ENCODE results near the gene ERBB3. TPM values are rescaled to one million over a fixed set of nuclear protein-coding genes. Genes with fewer than 3 reads are reported as not detected.

ERBB3 gene
- total RNA-seq, 4 donors from 2014 or later = 13.9 to 25.0 (median 19.0) TPM

- Histone ChIP-seq H3K36me3 (peaks cover 28 to 36% (median 34%) of the 10 kb centered on the region in 4 donors), H3K27ac (replicated peaks in 1 of 4) (peak overlapping the region; percentile 87 to 90 (median 88)), H3K9me3 (no peaks in the 10 kb centered on the region), H3K4me1 (peaks cover 16 to 33% (median 28%) of the 10 kb centered on the region in 4 donors), H3K27me3 (no peaks in the 10 kb centered on the region), H3K4me3 (peak overlapping the region; percentile 67 to 91 (median 72))
- whole genome bisulfite sequencing = 2% methylated on average over 16 of the region's 40 CpGs
- intact Hi-C loops (cut with DNase I) = loop anchor here (5.0 kb wide), 2 partner anchors 58 to 108 kb away; partner anchors contain the start of gene SUOX
- no peak for DNase-seq (ENCODE audit: extremely low spot score)
- TF ChIP-seq, protein P1, sequence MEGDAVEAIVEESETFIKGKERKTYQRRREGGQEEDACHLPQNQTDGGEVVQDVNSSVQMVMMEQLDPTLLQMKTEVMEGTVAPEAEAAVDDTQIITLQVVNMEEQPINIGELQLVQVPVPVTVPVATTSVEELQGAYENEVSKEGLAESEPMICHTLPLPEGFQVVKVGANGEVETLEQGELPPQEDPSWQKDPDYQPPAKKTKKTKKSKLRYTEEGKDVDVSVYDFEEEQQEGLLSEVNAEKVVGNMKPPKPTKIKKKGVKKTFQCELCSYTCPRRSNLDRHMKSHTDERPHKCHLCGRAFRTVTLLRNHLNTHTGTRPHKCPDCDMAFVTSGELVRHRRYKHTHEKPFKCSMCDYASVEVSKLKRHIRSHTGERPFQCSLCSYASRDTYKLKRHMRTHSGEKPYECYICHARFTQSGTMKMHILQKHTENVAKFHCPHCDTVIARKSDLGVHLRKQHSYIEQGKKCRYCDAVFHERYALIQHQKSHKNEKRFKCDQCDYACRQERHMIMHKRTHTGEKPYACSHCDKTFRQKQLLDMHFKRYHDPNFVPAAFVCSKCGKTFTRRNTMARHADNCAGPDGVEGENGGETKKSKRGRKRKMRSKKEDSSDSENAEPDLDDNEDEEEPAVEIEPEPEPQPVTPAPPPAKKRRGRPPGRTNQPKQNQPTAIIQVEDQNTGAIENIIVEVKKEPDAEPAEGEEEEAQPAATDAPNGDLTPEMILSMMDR (IDR thresholded peaks at IDR 0.05) = no peak
- TF ChIP-seq POLR2AphosphoS5 (IDR thresholded peaks at IDR 0.05) (no peak), EP300 (IDR thresholded peaks at IDR 0.05) (no peak), POLR2A (IDR thresholded peaks at IDR 0.05; ENCODE audit: low read depth) (no peak)
Measured at GRCh38 chr12:56104815-56105608, 25.0 kb downstream of the ERBB3 start.

DNA sequence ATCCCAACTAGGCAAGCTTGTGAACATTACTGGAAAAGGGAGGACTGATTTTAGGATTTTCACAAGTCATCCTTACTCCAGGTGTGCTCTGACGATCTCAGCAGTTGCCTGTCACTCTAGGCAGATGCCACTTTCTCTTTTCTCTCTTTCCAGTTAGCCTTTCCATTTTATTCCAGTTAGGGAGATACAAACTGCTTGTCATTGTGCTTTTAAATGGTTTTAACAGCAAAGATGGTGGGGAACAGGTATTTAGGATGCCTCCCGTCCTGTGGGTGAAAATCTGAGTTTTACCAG is 25.6 kb downstream of the ERBB3 start:
- no peaks in the 10 kb centered on the region for H3K27me3 ChIP-seq
- WGBS = 52% methylated on average over 2 of the region's 2 CpGs
- no peak overlapping the region for H3K27ac ChIP-seq (replicated peaks in 1 of 4)
- DNase-seq (ENCODE audit: extremely low spot score) = no peak
- TF ChIP-seq POLR2A (IDR thresholded peaks at IDR 0.05; ENCODE audit: low read depth) = no peak
- H3K36me3 ChIP-seq = peaks cover 34 to 41% (median 40%) of the 10 kb centered on the region in 4 donors
- H3K4me1 ChIP-seq = peaks cover 16 to 33% (median 28%) of the 10 kb centered on the region in 4 donors
- no peaks in the 10 kb centered on the region for H3K9me3 ChIP-seq
- intact Hi-C loops (cut with DNase I) = no loop called here
- H3K4me3 ChIP-seq = peak overlapping the region; percentile 67 to 91 (median 72)

- TF ChIP-seq POLR2AphosphoS5 (IDR thresholded peaks at IDR 0.05) = no peak
- TF ChIP-seq EP300 (IDR thresholded peaks at IDR 0.05) = no peak
- TF ChIP-seq, protein P1 (IDR thresholded peaks at IDR 0.05) = no peak
- TF ChIP-seq POLR2A (IDR thresholded peaks at IDR 0.05; ENCODE audit: low read depth) = no peak
- Histone ChIP-seq H3K4me1 (peaks cover 16 to 33% (median 28%) of the 10 kb centered on the region in 4 donors), H3K4me3 (no peak overlapping the region), H3K27ac (replicated peaks in 1 of 4) (no peak overlapping the region), H3K36me3 (peaks cover 50 to 58% (median 57%) of the 10 kb centered on the region in 4 donors), H3K27me3 (no peaks in the 10 kb centered on the region), H3K9me3 (no peaks in the 10 kb centered on the region)
- no peak for DNase-seq (ENCODE audit: extremely low spot score)
- intact Hi-C loops (cut with DNase I) = no loop called here
- WGBS = 95% methylated on average over 3 of the region's 3 CpGs
Measured at GRCh38 chr12:56107242-56107641, 27.3 kb downstream of the ERBB3 start.

GRCh38 chr12:56110571-56110970 is 30.6 kb downstream of the ERBB3 start:
- DNase-seq (ENCODE audit: extremely low spot score) = no peak
- TF ChIP-seq POLR2A (IDR thresholded peaks at IDR 0.05; ENCODE audit: low read depth) = no peak
- TF ChIP-seq, protein P1 (IDR thresholded peaks at IDR 0.05) = no peak
- TF ChIP-seq EP300 (IDR thresholded peaks at IDR 0.05) = no peak
- TF ChIP-seq POLR2AphosphoS5 (IDR thresholded peaks at IDR 0.05) = no peak
- intact Hi-C loops (cut with DNase I) = no loop called here
- WGBS = 92% methylated on average over 5 of the region's 5 CpGs
- no peaks in the 10 kb centered on the region for H3K9me3 ChIP-seq
- peaks cover 60 to 76% (median 71%) of the 10 kb centered on the region in 4 donors for H3K36me3 ChIP-seq
- H3K4me1 ChIP-seq = peaks cover 13 to 23% (median 17%) of the 10 kb centered on the region in 4 donors
- no peaks in the 10 kb centered on the region for H3K27me3 ChIP-seq
- H3K27ac ChIP-seq (replicated peaks in 1 of 4) = no peak overlapping the region
- H3K4me3 ChIP-seq = no peak overlapping the region

DNA sequence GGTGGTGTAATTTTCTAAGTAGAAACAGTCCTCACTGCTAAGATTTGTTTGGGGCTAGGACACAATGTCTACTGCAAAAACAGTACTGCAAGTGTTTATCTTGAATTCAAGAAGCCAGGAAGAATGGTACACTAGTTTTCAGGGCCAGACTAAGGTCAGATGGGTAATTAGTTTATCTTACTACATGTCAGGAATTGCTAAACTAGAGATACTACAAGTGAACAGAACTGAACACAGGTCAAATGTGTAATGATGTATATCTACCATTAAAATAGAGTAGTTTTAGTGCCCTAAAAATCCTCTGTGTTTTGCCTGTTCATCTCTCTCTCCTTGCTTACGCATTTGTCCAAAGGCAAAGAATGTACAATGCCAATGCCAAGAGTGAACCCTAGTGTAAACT is 34.1 kb downstream of the ERBB3 start:
- Histone ChIP-seq H3K27ac (replicated peaks in 1 of 4) (no peak overlapping the region), H3K36me3 (peaks cover 41 to 50% (median 47%) of the 10 kb centered on the region in 4 donors), H3K27me3 (no peaks in the 10 kb centered on the region), H3K4me3 (no peak overlapping the region), H3K4me1 (peaks cover 13 to 25% (median 17%) of the 10 kb centered on the region in 4 donors), H3K9me3 (no peaks in the 10 kb centered on the region)
- TF ChIP-seq POLR2A (IDR thresholded peaks at IDR 0.05; ENCODE audit: low read depth) (no peak), POLR2AphosphoS5 (IDR thresholded peaks at IDR 0.05) (no peak), EP300 (IDR thresholded peaks at IDR 0.05) (no peak)
- TF ChIP-seq, protein P1 (IDR thresholded peaks at IDR 0.05) = no peak
- 96% methylated on average over 1 of the region's 1 CpG for WGBS
- DNase-seq (ENCODE audit: extremely low spot score) = no peak
- intact Hi-C loops (cut with DNase I) = no loop called here
